Choroid plexus epithelial cell (primary cell): ENCODE measurements around the gene RCAN2.

Experiments used
- DNase-seq: peaks from one replicate; pipeline ENCODE4 v3.0.0-alpha.2; 2010; ENCODE audit warnings: low read depth
- H3K4me3 ChIP-seq: 2 replicates; pipeline ENCODE4 v1.5.1; 2011; ENCODE audit warnings: low read depth, mild to moderate bottlenecking, control low read depth, low read length, moderate library complexity
- CTCF ChIP-seq: conservative IDR thresholded peaks from 2 replicates; pipeline ENCODE4 v1.5.1; 2011; ENCODE audit warnings: low read depth, mild to moderate bottlenecking, control low read depth, inconsistent platforms, low read length, moderate library complexity

Gene RCAN2

GRCh38 chr6:46521464-46521971 is 30.3 kb upstream of the RCAN2 start:
- TF ChIP-seq CTCF = no peak
- DNase-seq = peak; percentile 67
- H3K4me3 ChIP-seq = no peak overlapping the region

DNA sequence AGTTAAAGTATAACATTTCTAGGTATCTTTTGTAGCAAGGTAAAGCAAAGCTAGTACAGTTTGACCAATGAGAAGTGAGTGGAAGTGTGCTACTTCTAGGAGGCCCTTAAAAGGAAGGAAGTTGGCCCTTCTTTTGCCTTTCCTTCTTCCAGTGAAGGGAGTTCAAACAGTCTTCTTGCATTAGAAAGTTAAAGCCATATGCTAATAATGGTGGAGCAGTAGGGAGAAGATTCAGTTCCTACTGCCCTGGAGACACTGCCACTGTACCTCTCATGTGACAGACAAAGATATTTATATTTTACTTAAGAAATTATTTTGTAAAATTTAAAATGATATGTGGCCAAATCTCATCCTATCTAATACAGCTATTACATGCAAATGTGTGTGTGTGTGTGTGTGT is 26.0 kb upstream of the RCAN2 start:
- DNase-seq = no peak
- no peak for TF ChIP-seq CTCF
- no peak overlapping the region for H3K4me3 ChIP-seq

DNA sequence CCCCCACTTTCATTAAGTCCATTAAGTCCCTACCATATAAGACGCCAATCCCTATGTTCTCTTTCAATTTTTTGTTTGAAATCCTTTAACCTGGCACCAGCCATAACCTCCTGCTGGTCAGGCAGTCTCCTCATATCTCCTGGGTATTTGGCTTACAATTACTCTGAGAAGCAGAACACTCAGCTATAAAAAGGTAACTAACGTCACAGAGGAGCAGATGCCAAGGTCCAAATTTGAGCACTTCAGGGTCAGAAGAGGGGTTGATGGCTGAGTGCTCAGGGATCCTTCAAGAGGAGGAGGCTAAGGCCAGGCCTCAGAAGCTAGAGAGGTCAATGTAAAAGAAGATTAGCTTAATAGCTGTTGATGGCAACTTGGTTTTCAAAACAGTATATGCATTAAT is 22.3 kb upstream of the RCAN2 start:
- no peak overlapping the region for H3K4me3 ChIP-seq
- no peak for TF ChIP-seq CTCF
- DNase-seq = no peak

GRCh38 chr6:46511320-46511719 is 20.1 kb upstream of the RCAN2 start:
- no peak for DNase-seq
- no peak for TF ChIP-seq CTCF
- no peak overlapping the region for H3K4me3 ChIP-seq

DNA sequence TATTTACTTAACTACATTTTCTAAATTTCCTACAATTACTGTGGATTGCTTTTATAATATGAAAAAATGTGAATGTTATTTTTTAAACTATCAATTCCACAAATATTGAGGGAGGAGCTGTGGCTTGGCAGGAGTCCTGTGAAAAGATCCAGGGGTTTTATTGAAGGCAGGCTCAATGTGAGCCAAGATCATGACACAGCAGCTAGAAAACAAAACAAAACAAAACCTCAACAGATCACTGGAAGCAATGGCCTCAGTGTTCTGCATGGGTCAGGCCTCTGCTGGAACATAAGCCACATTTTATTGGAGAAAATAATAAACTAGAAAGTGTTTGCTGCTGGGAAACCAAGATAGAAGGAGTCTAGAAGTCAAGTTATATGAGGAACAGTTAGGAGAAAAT is 19.4 kb upstream of the RCAN2 start:
- DNase-seq = peak; percentile 94
- no peak overlapping the region for H3K4me3 ChIP-seq
- no peak for TF ChIP-seq CTCF

- DNase-seq = no peak
- no peak overlapping the region for H3K4me3 ChIP-seq
- no peak for TF ChIP-seq CTCF
Observed at GRCh38 chr6:46509981-46510510, 18.8 kb upstream of the RCAN2 start.

DNA sequence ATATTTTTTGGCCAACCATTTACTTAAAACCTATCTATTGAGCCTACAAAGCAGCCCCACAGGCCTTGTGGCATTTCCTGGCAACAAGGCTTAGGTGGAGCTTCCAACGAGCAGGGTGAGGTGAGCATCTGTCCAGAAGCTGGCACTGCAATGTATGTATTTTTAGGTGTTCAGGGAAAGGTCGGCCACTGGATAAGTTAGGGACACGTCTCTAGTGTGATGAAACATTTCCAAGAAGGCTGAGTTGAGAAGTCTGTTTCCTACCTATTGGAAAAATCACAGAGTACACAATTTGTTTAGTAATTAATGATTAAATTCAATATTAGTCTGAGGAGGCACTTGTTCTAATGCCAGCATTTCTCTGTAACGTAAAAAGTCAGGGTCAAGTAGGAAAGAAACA is 17.8 kb upstream of the RCAN2 start:
- H3K4me3 ChIP-seq = no peak overlapping the region
- TF ChIP-seq CTCF = no peak
- DNase-seq = no peak
